Prostate gland (tissue), 2 donors: ENCODE results near the gene LUC7L2. TPM values are rescaled to one million over a fixed set of nuclear protein-coding genes. Genes with fewer than 3 reads are reported as not detected.

Experiments used
- DNase-seq: peaks from one replicate; pipeline ENCODE4 v3.0.0-alpha.2; 2019; ENCODE audit warnings: low spot score
- H3K27ac ChIP-seq, 2 donors: fragments of 200-600 bp; sonication (generic); 2 replicates each; pipeline ENCODE4 v1.5.1; 2017 to 2019
- H3K27me3 ChIP-seq: fragments of 200-600 bp; sonication (generic); replicated peaks from 2 replicates; pipeline ENCODE4 v1.5.1; 2019; ENCODE audit not compliant: insufficient read depth
- H3K36me3 ChIP-seq, 2 donors: fragments of 200-600 bp; sonication (generic); 1 replicate in 1 of 2; 2 replicates in 1 of 2; pipeline versions ENCODE4 v1.5.1 to v1.8.1; 2017 to 2019
- H3K4me1 ChIP-seq: fragments of 200-600 bp; sonication (generic); replicated peaks from 2 replicates; pipeline ENCODE4 v1.5.1; 2019
- H3K4me3 ChIP-seq, 2 donors: fragments of 200-600 bp; sonication (generic); 2 replicates each; pipeline ENCODE4 v1.5.1; 2017 to 2019
- H3K9me3 ChIP-seq: fragments of 200-600 bp; sonication (generic); 2 replicates; pipeline ENCODE4 v1.5.1; 2017
- POLR2A ChIP-seq: fragments of 450-650 bp; IDR thresholded peaks from one replicate; pipeline ENCODE4 v1.6.1; 2016; ENCODE audit warnings: antibody characterized with exemption, mild to moderate bottlenecking
- POLR2AphosphoS5 ChIP-seq: sonication (generic); formaldehyde crosslinking; IDR thresholded peaks from one replicate; pipeline ENCODE4 v1.6.1; 2017; ENCODE audit warnings: antibody characterized with exemption
- WGBS: methylation state at CpG from one replicate; pipeline ENCODE4 v1.1.5; 2018; 5-methylcytosine and 5-hydroxymethylcytosine counted together
- intact Hi-C: fragments of 100-400 bp; cut with DNase I; formaldehyde crosslinking; loops from one replicate; pipeline ENCODE4 v1.14.2; 2022
- total RNA-seq, 2 donors: library from RNA; depleted of rRNA; stranded (reverse); fragments of >200 nt; gene quantifications; one replicate each; pipeline ENCODE4 v1.1.0, GENCODE V29; 2016
- TF ChIP-seq, protein P1 (sequence below), 4 experiments: fragments of 200-600 bp in 2 of 4; fragments of 450-650 bp in 2 of 4; sonication (generic) in 2 of 4; IDR thresholded peaks; 1 replicate in 3 of 4; 2 replicates in 1 of 4; pipeline ENCODE4 v1.5.1; 2016 to 2019; ENCODE audit warnings: antibody characterized with exemption in 4 of 4, mild to moderate bottlenecking in 2 of 4, moderate library complexity in 2 of 4

Gene LUC7L2
- total RNA-seq, 2 donors from 2014 or later, result 71.2 to 81.7 TPM

DNA sequence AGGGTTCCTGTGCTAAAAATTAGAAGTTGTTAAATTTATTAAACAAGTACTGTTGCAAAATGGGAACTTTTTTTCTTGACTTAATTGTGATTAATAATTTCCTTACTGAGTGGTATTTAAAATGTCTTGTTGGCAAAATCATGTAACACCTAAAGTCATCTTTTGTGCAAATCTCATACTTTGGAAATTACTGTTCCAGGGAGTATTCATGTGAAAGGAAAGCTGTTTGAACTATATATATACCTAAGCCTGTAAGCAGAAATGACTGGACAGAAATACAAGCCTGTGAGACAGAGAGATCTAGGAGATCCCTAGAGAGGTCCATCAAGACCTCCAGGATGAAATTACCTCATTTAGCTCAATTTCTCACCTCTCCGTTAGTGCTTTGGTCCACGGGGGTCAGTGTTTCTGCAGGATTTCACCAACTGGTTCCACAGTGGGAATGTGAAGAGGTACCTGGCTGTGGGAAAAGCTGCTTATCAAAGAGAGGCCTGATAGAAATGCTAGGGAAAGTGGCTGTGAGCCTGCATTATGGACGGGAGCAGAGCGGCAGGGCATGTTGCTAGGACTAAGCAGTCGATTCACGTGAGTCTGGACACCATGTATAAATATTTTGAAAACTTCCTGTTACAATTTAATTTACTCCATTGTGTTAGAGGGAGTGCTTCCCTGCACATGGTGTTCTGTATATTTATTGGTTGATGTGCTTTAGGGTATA, 7.9 kb downstream of the LUC7L2 start:
- Histone ChIP-seq H3K4me1 (no peaks in the 10 kb centered on the region), H3K27ac (no peak overlapping the region), H3K9me3 (no peaks in the 10 kb centered on the region), H3K36me3 (no peaks in the 10 kb centered on the region), H3K4me3 (no peak overlapping the region), H3K27me3 (no peaks in the 10 kb centered on the region)
- intact Hi-C loops, result loop anchor here (10.0 kb wide), 2 partner anchors 133 to 697 kb away; partner anchors contain the start of genes PARP12 and UBN2
- TF ChIP-seq, protein P1, sequence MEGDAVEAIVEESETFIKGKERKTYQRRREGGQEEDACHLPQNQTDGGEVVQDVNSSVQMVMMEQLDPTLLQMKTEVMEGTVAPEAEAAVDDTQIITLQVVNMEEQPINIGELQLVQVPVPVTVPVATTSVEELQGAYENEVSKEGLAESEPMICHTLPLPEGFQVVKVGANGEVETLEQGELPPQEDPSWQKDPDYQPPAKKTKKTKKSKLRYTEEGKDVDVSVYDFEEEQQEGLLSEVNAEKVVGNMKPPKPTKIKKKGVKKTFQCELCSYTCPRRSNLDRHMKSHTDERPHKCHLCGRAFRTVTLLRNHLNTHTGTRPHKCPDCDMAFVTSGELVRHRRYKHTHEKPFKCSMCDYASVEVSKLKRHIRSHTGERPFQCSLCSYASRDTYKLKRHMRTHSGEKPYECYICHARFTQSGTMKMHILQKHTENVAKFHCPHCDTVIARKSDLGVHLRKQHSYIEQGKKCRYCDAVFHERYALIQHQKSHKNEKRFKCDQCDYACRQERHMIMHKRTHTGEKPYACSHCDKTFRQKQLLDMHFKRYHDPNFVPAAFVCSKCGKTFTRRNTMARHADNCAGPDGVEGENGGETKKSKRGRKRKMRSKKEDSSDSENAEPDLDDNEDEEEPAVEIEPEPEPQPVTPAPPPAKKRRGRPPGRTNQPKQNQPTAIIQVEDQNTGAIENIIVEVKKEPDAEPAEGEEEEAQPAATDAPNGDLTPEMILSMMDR (IDR thresholded peaks at IDR 0.05), result no peak
- TF ChIP-seq POLR2AphosphoS5 (no peak), POLR2A (no peak)
- WGBS, result 80% methylated on average over 6 of the region's 6 CpGs
- no peak for DNase-seq

DNA sequence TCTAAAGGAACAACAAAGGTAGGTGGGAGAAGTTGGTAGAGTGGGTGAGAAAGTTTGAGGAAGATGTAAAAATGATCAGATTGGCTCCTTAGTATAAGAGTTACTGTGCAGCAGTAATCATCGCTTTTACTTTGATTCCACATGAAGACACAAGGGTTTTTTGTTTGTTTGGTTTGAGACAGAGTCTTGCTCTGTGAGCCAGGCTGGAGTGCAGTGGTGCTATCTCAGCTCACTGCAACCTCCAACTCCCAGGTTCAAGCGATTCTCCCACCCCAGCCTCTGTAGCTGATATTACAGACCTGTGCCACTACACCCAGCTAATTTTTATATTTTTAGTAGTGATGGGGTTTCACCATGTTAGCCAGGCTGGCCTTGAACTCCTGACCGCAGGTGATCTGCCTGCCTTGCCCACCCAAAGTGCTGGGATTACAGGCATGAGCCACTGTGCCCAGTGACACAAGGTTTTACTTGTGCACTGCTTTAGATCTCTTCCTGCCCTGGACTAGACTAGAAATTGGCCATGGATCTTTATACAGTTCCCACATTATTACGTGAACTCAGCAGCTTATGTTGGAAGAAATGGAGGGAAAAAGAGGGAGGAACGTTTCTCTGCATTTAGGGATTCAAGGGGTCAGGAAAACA, 10.7 kb downstream of the LUC7L2 start:
- H3K4me1 ChIP-seq, result no peaks in the 10 kb centered on the region
- WGBS, result 75% methylated on average over 5 of the region's 5 CpGs
- intact Hi-C loops, result no loop called here
- no peak overlapping the region for H3K27ac ChIP-seq
- H3K36me3 ChIP-seq, result no peaks in the 10 kb centered on the region
- no peaks in the 10 kb centered on the region for H3K27me3 ChIP-seq
- no peaks in the 10 kb centered on the region for H3K9me3 ChIP-seq
- TF ChIP-seq POLR2A (no peak), POLR2AphosphoS5 (no peak)
- TF ChIP-seq, protein P1 (IDR thresholded peaks at IDR 0.05), result no peak
- H3K4me3 ChIP-seq, result no peak overlapping the region
- no peak for DNase-seq

DNA sequence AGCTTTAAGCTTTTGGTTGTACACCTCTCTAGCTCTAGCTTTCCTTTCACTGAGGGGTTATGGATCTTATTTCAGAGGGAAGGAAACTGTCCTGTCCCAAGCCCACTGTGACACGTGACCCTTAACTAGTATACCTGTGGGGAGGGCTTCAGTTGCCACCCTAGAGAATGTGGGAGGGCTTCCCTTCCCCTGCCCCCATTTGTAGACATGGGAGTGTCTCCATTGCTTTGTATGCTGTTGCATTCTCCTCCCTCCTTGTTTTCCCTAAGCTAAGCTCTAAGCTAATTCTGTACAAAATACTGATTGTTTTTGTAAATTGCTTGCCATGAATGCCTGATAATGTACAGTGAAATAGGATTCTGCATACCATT, 11.2 kb downstream of the LUC7L2 start:
- TF ChIP-seq, protein P1 (IDR thresholded peaks at IDR 0.05), result no peak
- TF ChIP-seq POLR2AphosphoS5, result no peak
- no peak for TF ChIP-seq POLR2A
- H3K27ac ChIP-seq, result no peak overlapping the region

DNA sequence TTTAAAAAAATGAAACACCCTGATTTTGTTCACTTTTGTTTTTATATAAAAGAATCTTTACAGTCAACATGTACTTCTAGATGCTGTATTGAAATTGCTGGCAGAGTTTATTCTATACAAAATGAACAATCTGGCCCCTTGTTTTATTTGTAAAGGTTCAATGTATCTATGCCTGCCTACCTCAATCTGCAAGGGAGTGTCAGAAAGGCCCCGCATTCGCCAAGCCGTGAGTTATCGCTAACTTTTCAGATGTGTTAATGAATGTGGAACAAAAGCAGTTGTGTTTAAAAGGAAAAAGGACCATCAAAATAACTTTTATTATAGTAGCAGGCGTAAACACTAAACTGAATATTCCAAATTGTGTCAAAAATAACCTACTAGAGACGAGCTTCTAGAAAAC, 14.6 kb downstream of the LUC7L2 start:
- 75% methylated on average over 6 of the region's 6 CpGs for WGBS
- TF ChIP-seq POLR2A (no peak), POLR2AphosphoS5 (no peak)
- TF ChIP-seq, protein P1 (IDR thresholded peaks at IDR 0.05), result no peak
- no peaks in the 10 kb centered on the region for H3K9me3 ChIP-seq
- no peaks in the 10 kb centered on the region for H3K27me3 ChIP-seq
- H3K4me1 ChIP-seq, result no peaks in the 10 kb centered on the region
- H3K27ac ChIP-seq, result no peak overlapping the region
- no peaks in the 10 kb centered on the region for H3K36me3 ChIP-seq
- intact Hi-C loops, result no loop called here
- DNase-seq, result no peak
- H3K4me3 ChIP-seq, result no peak overlapping the region

More for the DNA sequence above, 11.2 kb downstream of the LUC7L2 start:
- Histone ChIP-seq H3K27me3 (no peaks in the 10 kb centered on the region), H3K9me3 (no peaks in the 10 kb centered on the region), H3K36me3 (no peaks in the 10 kb centered on the region), H3K4me3 (no peak overlapping the region), H3K4me1 (no peaks in the 10 kb centered on the region)
- 77% methylated on average over 1 of the region's 1 CpG for WGBS
- intact Hi-C loops, result no loop called here
- DNase-seq, result no peak

DNA sequence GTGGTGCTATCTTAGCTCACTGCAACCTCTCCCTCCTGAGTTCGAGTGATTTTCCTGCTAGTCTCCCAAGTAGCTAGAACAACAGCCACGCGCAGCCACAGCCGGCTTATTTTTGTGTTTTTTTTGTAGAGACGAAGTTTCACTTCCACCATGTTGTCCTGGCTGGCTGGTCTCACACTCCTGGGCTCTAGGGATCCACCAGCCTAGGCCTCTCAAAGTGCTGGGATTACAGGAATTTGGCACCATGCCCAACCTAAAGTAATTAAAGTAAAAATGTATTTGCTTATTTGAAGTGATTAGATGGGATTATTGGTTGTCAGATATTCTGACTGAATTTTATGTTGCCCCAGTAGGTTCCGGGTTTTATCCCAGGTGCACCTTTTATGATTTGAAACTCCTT, 22.7 kb downstream of the LUC7L2 start:
- H3K4me3 ChIP-seq, result no peak overlapping the region
- TF ChIP-seq POLR2A (no peak), POLR2AphosphoS5 (no peak)
- TF ChIP-seq, protein P1 (IDR thresholded peaks at IDR 0.05), result no peak
- no peaks in the 10 kb centered on the region for H3K9me3 ChIP-seq
- 87% methylated on average over 6 of the region's 6 CpGs for WGBS
- DNase-seq, result no peak
- intact Hi-C loops, result no loop called here
- no peaks in the 10 kb centered on the region for H3K4me1 ChIP-seq
- H3K27me3 ChIP-seq, result no peaks in the 10 kb centered on the region
- no peaks in the 10 kb centered on the region for H3K36me3 ChIP-seq
- no peak overlapping the region for H3K27ac ChIP-seq
